ENCODE data around the gene RBM42. TPM values are rescaled to one million over a fixed set of nuclear protein-coding genes. Genes with fewer than 3 reads are reported as not detected.

Gene RBM42
- total and polyA plus RNA-seq, 9 of the 15 experiments (the other 6 are each of a cell fraction or from before 2014, with no cell fraction given): 5.7 to 149 (median 32.4) TPM

- TF ChIP-seq, protein P1, sequence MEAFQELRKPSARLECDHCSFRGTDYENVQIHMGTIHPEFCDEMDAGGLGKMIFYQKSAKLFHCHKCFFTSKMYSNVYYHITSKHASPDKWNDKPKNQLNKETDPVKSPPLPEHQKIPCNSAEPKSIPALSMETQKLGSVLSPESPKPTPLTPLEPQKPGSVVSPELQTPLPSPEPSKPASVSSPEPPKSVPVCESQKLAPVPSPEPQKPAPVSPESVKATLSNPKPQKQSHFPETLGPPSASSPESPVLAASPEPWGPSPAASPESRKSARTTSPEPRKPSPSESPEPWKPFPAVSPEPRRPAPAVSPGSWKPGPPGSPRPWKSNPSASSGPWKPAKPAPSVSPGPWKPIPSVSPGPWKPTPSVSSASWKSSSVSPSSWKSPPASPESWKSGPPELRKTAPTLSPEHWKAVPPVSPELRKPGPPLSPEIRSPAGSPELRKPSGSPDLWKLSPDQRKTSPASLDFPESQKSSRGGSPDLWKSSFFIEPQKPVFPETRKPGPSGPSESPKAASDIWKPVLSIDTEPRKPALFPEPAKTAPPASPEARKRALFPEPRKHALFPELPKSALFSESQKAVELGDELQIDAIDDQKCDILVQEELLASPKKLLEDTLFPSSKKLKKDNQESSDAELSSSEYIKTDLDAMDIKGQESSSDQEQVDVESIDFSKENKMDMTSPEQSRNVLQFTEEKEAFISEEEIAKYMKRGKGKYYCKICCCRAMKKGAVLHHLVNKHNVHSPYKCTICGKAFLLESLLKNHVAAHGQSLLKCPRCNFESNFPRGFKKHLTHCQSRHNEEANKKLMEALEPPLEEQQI (IDR thresholded peaks at IDR 0.05): 0 out of 2 replicates have a peak, but pooled peaks have one; percentile 78
- TF ChIP-seq HDAC2 (IDR thresholded peaks at IDR 0.05) (peak; percentile 93), ZNF354B (CRISPR knock-in tag; IDR thresholded peaks at IDR 0.05) (no peak), MEF2D (tag; conservative IDR thresholded peaks at IDR 0.05; ENCODE audit: low read depth) (no peak), MNT (conservative IDR thresholded peaks at IDR 0.05) (peak; percentile 80 to 93), TAF7 (tag; IDR thresholded peaks at IDR 0.05) (no peak), HSF4 (CRISPR knock-in tag; IDR thresholded peaks at IDR 0.05; ENCODE audit: borderline replicate concordance) (no peak), MED1 (CRISPR knock-in tag; IDR thresholded peaks at IDR 0.05; ENCODE audit: borderline replicate concordance) (no peak), SAFB2 (IDR thresholded peaks at IDR 0.05; ENCODE audit: borderline replicate concordance, low read depth, low read length, severe bottlenecking) (no peak), POU5F1 (IDR thresholded peaks at IDR 0.05; ENCODE audit: borderline replicate concordance, low read depth, low read length, partially characterized antibody) (no peak), HINFP (tag; conservative IDR thresholded peaks at IDR 0.05; ENCODE audit: low read depth) (no peak), NR2F6 (CRISPR knock-in tag; IDR thresholded peaks at IDR 0.05) (no peak)
- TF ChIP-seq, protein P2, sequence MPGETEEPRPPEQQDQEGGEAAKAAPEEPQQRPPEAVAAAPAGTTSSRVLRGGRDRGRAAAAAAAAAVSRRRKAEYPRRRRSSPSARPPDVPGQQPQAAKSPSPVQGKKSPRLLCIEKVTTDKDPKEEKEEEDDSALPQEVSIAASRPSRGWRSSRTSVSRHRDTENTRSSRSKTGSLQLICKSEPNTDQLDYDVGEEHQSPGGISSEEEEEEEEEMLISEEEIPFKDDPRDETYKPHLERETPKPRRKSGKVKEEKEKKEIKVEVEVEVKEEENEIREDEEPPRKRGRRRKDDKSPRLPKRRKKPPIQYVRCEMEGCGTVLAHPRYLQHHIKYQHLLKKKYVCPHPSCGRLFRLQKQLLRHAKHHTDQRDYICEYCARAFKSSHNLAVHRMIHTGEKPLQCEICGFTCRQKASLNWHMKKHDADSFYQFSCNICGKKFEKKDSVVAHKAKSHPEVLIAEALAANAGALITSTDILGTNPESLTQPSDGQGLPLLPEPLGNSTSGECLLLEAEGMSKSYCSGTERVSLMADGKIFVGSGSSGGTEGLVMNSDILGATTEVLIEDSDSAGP (CRISPR knock-in tag; IDR thresholded peaks at IDR 0.05): no peak
- TF ChIP-seq, protein P3, sequence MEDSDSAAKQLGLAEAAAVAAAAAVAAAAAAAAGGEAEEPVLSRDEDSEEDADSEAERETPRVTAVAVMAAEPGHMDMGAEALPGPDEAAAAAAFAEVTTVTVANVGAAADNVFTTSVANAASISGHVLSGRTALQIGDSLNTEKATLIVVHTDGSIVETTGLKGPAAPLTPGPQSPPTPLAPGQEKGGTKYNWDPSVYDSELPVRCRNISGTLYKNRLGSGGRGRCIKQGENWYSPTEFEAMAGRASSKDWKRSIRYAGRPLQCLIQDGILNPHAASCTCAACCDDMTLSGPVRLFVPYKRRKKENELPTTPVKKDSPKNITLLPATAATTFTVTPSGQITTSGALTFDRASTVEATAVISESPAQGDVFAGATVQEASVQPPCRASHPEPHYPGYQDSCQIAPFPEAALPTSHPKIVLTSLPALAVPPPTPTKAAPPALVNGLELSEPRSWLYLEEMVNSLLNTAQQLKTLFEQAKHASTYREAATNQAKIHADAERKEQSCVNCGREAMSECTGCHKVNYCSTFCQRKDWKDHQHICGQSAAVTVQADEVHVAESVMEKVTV (CRISPR knock-in tag; IDR thresholded peaks at IDR 0.05): no peak
- TF ChIP-seq, protein P4, sequence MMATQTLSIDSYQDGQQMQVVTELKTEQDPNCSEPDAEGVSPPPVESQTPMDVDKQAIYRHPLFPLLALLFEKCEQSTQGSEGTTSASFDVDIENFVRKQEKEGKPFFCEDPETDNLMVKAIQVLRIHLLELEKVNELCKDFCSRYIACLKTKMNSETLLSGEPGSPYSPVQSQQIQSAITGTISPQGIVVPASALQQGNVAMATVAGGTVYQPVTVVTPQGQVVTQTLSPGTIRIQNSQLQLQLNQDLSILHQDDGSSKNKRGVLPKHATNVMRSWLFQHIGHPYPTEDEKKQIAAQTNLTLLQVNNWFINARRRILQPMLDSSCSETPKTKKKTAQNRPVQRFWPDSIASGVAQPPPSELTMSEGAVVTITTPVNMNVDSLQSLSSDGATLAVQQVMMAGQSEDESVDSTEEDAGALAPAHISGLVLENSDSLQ (IDR thresholded peaks at IDR 0.05): peak; percentile 83
- TF ChIP-seq, protein P5, sequence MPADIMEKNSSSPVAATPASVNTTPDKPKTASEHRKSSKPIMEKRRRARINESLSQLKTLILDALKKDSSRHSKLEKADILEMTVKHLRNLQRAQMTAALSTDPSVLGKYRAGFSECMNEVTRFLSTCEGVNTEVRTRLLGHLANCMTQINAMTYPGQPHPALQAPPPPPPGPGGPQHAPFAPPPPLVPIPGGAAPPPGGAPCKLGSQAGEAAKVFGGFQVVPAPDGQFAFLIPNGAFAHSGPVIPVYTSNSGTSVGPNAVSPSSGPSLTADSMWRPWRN (IDR thresholded peaks at IDR 0.05; ENCODE audit: low read depth): no peak
Observed at GRCh38 chr19:35628565-35629331, at the start of gene RBM42 (continued).

Data from K562 (cell line).